Erythroblast (primary cell): ENCODE results near the gene TBCD.
"Not testable (repeated sequence)": the region's sequence is repeated elsewhere in the genome, so short reads cannot be mapped to it uniquely, and the experiment has no call there.

Experiments
- GATA1 ChIP-seq: IDR thresholded peaks from 2 replicates; pipeline ENCODE4 v1.6.1; 2011; ENCODE audit warnings: low read depth, mild to moderate bottlenecking, control low read depth, low read length, moderate library complexity
- POLR2A ChIP-seq: IDR thresholded peaks from 2 replicates; pipeline ENCODE4 v1.6.1; 2011; ENCODE audit warnings: mild to moderate bottlenecking, low read length

DNA sequence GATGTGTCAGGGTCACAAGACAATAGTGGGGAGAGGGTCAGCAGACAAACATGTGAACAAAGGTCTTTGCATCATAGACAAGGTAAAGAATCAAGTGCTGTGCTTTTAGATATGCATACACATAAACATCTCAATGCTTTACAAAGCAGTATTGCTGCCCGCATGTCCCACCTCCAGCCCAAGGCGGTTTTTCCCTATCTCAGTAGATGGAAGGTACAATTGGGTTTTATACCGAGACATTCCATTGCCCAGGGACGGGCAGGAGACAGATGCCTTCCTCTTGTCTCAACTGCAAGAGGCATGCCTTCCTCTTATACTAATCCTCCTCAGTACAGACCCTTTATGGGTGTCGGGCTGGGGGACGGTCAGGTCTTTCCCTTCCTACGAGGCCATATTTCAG lies 7.1 kb upstream of the TBCD start:
- not testable (repeated sequence) for TF ChIP-seq GATA1, POLR2A
